Measurements from ENCODE around the gene ITPRID1. TPM values are rescaled to one million over a fixed set of nuclear protein-coding genes. Genes with fewer than 3 reads are reported as not detected.

ITPRID1 gene
- total RNA-seq, 1 donor from 2014 or later, result 0.28 TPM

DNA sequence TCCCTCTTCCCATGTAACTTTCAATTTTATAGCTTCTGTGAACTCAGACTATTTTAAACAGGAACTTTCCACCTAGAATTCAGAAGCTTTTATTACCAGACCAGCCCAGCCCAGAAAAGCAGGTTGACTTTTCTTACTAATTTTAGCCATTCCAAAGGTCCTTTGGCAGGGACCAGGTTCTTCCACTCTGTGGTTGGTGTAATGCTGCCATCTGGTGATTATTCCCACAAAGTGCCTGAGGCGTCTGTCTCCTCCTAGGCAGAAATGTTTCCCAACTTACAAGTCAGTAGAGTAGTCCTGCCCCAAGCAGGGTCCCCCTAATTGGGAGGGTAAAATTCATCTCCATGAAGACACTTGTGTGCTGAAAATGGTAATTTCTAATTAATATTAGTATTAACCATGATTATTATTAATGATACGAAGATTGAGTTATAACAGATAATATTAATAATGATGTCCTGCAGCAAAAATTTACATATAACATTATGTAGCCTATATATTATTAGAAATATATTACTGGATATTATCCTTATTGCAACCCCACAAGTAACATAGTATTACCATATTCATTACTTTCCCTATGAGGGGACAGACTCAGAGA is 120.1 kb downstream of the ITPRID1 start:
- peak; percentile 66 for ATAC-seq

- no peak for ATAC-seq
Observed at GRCh38 chr7:31640381-31640780, 126.5 kb downstream of the ITPRID1 start.

DNA sequence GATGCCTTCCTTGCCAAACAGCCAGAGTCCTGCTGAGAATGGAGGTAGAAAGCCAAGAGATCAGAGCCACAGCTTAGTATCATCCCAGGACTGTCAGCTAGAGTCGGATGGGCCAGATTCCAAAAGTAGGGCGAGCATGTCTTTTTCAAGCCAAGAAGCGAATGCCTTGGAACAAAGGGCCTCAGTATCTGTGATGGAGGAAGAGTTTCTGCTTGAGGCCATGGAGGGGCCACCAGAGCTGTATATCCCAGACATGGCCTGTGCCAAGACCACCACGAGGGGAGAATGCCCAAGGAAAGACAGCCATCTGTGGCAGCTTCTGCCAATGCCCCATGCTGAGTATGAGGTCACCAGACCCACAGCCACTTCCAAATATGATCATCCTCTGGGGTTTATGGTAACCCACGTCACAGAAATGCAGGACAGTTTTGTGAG is 128.8 kb downstream of the ITPRID1 start:
- no peak for ATAC-seq

DNA sequence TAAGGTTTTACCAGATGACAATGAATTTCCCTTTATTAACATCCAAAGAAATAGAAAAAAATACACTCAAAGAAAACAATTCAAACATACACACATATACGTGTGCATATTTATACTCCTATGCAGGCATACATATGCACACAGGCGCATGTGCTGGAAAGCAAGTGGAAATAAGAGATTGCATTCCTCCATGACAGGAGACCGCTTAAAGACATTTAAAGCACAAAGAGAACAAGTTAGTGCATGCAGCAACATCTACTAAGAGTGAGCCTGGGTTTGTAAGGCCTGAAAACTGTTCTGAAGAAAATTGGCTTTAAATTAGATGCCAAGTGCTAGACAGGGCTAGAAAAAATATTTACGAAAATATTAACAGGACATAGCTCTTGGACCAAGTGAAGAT is 133.1 kb downstream of the ITPRID1 start:
- no peak for ATAC-seq

GRCh38 chr7:31647511-31647910 is 133.6 kb downstream of the ITPRID1 start:
- no peak for ATAC-seq

- ATAC-seq, result no peak
Observed at GRCh38 chr7:31648288-31648687, 134.4 kb downstream of the ITPRID1 start.

DNA sequence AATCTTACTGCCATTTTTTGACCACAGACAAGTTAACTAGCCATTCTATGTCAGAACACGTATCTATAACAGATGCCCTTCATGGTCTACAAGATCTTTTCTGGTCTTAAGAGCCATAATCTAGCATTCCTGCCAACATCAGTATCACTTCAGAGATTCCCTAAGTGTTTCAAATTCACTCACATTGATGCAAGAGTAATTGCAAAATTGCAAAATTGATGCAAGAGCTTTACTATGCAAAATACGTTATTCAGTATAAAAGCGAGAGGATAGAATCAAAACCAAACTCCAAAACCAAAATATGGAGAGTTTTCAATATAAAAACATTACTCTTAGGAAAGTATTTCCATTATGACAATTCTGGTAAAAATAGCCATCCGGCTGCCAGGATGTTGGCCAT is 135.0 kb downstream of the ITPRID1 start:
- no peak for ATAC-seq

DNA sequence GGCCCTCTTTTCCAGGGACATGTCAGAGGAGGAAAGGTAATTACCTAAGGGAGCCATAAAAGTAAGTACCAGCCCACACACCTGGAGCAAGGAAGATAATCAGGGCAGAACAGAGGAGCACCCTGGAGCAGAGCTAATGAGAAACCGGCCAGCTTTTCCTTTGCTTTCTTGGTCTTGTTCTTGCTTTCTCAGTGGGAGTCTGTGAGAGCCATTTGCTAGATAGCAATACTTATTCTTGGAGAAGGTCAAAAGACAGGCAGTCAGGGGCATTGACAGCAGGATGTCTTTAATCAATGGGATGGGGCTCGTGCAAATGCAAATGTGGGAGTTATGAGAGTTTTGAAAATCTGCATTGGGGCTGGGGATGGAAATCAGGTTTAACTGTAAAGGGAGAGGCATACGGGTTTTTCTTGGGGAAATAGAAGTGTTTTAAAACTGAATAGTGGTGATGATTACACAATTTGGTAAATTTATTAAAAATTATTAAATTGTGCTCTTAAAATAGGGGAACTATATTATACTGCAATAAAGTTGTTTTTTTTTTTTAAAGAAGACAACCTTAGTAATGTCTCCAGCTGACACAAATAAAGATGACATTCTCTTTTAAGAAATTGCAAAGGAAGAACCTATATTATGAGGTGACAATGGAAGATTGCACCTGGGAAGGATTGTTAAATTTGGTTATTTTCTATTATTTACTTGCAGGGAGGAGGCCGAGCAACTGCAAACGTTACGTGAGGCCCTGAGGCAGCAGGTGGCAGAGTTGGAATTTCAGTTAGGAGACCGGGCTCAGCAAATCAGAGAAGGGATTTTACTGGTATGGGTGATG is 137.6 kb downstream of the ITPRID1 start:
- ATAC-seq, result no peak

GRCh38 chr7:31652063-31652326 is 138.1 kb downstream of the ITPRID1 start:
- ATAC-seq, result no peak

DNA sequence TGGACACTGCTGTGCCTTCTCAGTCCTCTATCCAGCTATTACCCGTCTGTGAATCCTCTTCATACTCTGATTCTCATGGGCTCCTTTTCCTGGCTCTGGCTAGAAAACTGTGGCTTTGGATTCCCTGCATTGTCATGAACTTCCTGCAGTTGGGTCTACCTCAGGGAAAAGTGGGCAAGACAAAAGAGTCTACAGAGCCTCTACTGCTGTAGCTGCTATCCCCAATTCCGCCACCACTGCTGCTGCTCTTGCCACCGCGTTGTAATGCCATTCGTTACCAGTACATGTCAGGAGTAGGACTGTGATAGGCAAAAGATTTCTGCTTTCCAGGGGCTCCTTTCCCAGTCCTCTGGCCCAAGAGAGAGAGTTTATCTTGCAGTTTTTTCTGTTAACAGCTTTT is 149.2 kb downstream of the ITPRID1 start:
- no peak for ATAC-seq

DNA sequence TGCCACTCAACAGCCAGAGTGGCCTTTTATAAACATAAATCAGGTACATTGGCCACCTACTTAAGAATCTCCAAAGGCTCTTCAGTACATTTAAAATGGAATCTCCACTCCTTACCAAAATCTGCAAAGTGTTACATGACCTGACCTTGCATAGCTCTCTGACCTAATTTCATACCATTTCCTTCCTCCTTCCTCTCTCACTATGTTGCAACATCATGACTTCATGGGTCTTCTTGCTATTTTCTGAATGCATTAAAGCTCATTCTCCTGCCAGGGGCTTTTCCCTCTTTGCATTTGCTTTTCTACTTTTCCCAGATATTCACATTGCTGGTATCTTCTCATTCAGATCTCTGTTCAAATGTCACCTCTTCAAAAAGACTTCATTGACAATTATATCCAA is 151.0 kb downstream of the ITPRID1 start:
- no peak for ATAC-seq

- ATAC-seq, result no peak
Observed at GRCh38 chr7:31665546-31665945, 151.7 kb downstream of the ITPRID1 start.

GRCh38 chr7:31669461-31669860 is 155.6 kb downstream of the ITPRID1 start:
- no peak for ATAC-seq

- no peak for ATAC-seq
Observed at GRCh38 chr7:31679574-31680305, 165.8 kb downstream of the ITPRID1 start.

- ATAC-seq, result no peak
Observed at GRCh38 chr7:31683445-31684225, 169.7 kb downstream of the ITPRID1 start.

DNA sequence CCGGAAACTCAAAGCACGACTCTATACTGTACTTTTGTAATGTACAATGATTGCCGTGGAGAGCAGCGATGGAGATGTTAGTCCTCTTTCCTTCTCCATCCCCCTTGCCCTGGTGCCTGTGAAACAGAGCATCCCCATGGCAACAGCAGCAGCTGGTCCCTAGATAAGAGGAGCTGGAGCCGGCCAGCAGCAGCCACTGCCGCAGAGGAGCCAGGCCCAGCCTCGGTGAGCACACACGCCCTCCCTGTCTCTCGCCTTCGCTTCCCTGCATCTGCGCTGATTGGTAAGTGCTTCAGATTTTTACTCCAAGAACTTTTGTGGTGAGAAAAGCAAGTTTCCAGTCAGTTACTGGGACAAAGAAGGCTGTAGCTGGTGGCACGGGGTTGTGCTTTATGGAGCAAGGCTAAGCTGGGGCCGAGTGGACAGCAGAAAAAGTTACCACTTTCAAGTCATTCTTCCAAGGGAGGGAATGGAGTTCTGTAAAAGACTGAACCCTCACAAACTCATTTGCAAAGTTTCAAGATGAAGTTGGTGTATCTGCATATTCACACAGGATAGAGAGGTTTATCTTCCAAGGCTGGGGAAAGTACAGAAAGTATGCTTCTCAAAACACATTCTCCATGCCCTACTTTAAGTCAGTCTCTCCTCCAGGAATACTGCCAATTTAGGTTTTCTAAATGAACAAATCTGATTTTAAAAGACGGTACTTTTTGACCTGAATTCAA is 173.3 kb downstream of the ITPRID1 start, which contains the start of gene PPP1R17:
TSS of gene PPP1R17 (plus strand) at position 192 of the 725 bp plus-strand sequence. CDS start 5,227 bp downstream, outside the sequence.
- no peak for ATAC-seq

DNA sequence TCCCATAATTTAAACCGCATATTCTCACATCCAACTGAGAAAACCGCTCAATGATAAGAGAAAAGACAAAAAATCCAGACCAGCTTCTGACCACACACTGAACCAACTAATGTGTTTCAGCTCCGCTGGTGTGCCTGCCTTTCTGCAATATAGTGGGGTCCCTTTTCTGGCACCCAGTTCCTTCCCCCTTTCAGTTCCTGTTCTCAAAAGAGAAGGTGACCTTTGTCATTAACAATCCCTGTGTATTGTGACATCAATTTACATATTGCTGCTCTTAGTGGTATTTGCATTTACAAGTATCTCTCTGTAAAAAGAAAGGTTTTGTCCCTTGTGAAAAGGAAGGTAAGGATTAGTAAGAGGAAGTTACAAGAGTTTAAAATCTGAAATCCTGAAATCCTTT is 174.5 kb downstream of the ITPRID1 start:
- no peak for ATAC-seq

GRCh38 chr7:31688996-31689395 is 175.1 kb downstream of the ITPRID1 start:
- ATAC-seq, result no peak

GRCh38 chr7:31690935-31691334 is 177.0 kb downstream of the ITPRID1 start:
- ATAC-seq, result no peak

DNA sequence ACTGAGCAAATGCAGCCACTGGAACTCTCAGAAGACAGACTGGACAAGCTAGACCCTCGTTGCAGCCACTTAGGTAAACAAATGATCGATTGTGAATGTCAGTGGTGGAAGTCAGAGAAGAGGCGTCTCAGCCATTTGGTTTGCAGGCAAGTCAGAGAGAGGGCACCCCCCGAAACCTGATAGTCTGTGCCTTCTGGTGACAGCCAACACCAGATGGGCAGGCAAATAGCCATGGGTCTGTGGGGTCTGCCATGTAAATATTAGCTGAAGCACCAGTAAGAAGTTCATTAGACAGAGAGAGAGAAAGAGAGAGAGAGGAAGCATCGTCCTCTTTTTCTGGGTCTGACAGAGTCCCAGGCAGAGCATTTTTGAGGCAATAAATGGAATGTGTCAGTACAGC is 178.6 kb downstream of the ITPRID1 start:
- no peak for ATAC-seq

GRCh38 chr7:31692871-31693270 is 179.0 kb downstream of the ITPRID1 start:
- no peak for ATAC-seq

Measured in esophagus mucosa (tissue), 1 donor.